ENCODE measurements around the gene TRMT6. TPM values are rescaled to one million over a fixed set of nuclear protein-coding genes. Genes with fewer than 3 reads are reported as not detected.

The TRMT6 gene
- total and polyA plus RNA-seq, 2 donors (not counting 1 experiment from before 2014, with no cell fraction given), result 7.8 to 12.5 TPM

- Histone ChIP-seq H3K4me1 (ENCODE audit: control insufficient read depth, extremely low read depth, insufficient read depth, low read length) (no peaks in the 10 kb centered on the region), H3K27ac (ENCODE audit: insufficient read depth, low read length) (no peak overlapping the region), H2AFZ (ENCODE audit: low read length) (no peak overlapping the region), H3K4me2 (ENCODE audit: extremely low read depth, insufficient read depth, low read length) (no peak overlapping the region), H3K36me3 (ENCODE audit: control insufficient read depth, insufficient read depth, low read length) (no peaks in the 10 kb centered on the region), H3K4me3 (replicated peaks in 1 of 4; ENCODE audit: control extremely low read depth in 1 of 4, insufficient read depth in 1 of 4, low read depth in 3 of 4, low read length in 4 of 4) (no peak overlapping the region), H3K9ac (ENCODE audit: insufficient read depth, low read length) (no peak overlapping the region), H3K9me3 (ENCODE audit: control insufficient read depth, insufficient read depth, low read depth, low read length) (no peaks in the 10 kb centered on the region), H3K27me3 (ENCODE audit: control insufficient read depth, insufficient read depth, low read length) (peaks cover 2% of the 10 kb centered on the region), H3K79me2 (ENCODE audit: control insufficient read depth, insufficient read depth, low read length) (no peaks in the 10 kb centered on the region), H4K20me1 (ENCODE audit: control insufficient read depth, extremely low read depth, insufficient read depth, low read length) (no peaks in the 10 kb centered on the region)
- TF ChIP-seq CTCF (conservative IDR thresholded peaks at IDR 0.05 in 1 of 2, IDR thresholded peaks at IDR 0.05 in 1 of 2; ENCODE audit: low read depth in 1 of 2, low read length in 2 of 2) (no peak), EZH2 (IDR thresholded peaks at IDR 0.05; ENCODE audit: low read length, missing control alignments) (no peak)
- DNase-seq (ENCODE audit: low read depth in 2 of 2), result no peak
Observed at GRCh38 chr20:5927749-5928462, 22.4 kb downstream of the TRMT6 start.

- Histone ChIP-seq H3K36me3 (ENCODE audit: control insufficient read depth, insufficient read depth, low read length) (no peaks in the 10 kb centered on the region), H3K9me3 (ENCODE audit: control insufficient read depth, insufficient read depth, low read depth, low read length) (no peaks in the 10 kb centered on the region), H3K27me3 (ENCODE audit: control insufficient read depth, insufficient read depth, low read length) (peaks cover 2% of the 10 kb centered on the region), H3K4me2 (ENCODE audit: extremely low read depth, insufficient read depth, low read length) (no peak overlapping the region), H3K4me1 (ENCODE audit: control insufficient read depth, extremely low read depth, insufficient read depth, low read length) (no peaks in the 10 kb centered on the region), H3K4me3 (replicated peaks in 1 of 4; ENCODE audit: control extremely low read depth in 1 of 4, insufficient read depth in 1 of 4, low read depth in 3 of 4, low read length in 4 of 4) (no peak overlapping the region), H4K20me1 (ENCODE audit: control insufficient read depth, extremely low read depth, insufficient read depth, low read length) (no peaks in the 10 kb centered on the region), H2AFZ (ENCODE audit: low read length) (no peak overlapping the region), H3K27ac (ENCODE audit: insufficient read depth, low read length) (no peak overlapping the region), H3K9ac (ENCODE audit: insufficient read depth, low read length) (no peak overlapping the region), H3K79me2 (ENCODE audit: control insufficient read depth, insufficient read depth, low read length) (no peaks in the 10 kb centered on the region)
- TF ChIP-seq EZH2 (IDR thresholded peaks at IDR 0.05; ENCODE audit: low read length, missing control alignments) (no peak), CTCF (conservative IDR thresholded peaks at IDR 0.05 in 1 of 2, IDR thresholded peaks at IDR 0.05 in 1 of 2; ENCODE audit: low read depth in 1 of 2, low read length in 2 of 2) (no peak)
- no peak for DNase-seq (ENCODE audit: low read depth in 2 of 2)
Observed at GRCh38 chr20:5925551-5925950, 24.8 kb downstream of the TRMT6 start.

GRCh38 chr20:5923493-5923892, 26.8 kb downstream of the TRMT6 start:
- Histone ChIP-seq H3K4me3 (replicated peaks in 1 of 4; ENCODE audit: control extremely low read depth in 1 of 4, insufficient read depth in 1 of 4, low read depth in 3 of 4, low read length in 4 of 4) (no peak overlapping the region), H4K20me1 (ENCODE audit: control insufficient read depth, extremely low read depth, insufficient read depth, low read length) (no peaks in the 10 kb centered on the region), H3K9ac (ENCODE audit: insufficient read depth, low read length) (no peak overlapping the region), H2AFZ (ENCODE audit: low read length) (no peak overlapping the region), H3K27me3 (ENCODE audit: control insufficient read depth, insufficient read depth, low read length) (peaks cover 2% of the 10 kb centered on the region), H3K27ac (ENCODE audit: insufficient read depth, low read length) (no peak overlapping the region), H3K4me2 (ENCODE audit: extremely low read depth, insufficient read depth, low read length) (no peak overlapping the region), H3K9me3 (ENCODE audit: control insufficient read depth, insufficient read depth, low read depth, low read length) (no peaks in the 10 kb centered on the region), H3K36me3 (ENCODE audit: control insufficient read depth, insufficient read depth, low read length) (no peaks in the 10 kb centered on the region), H3K4me1 (ENCODE audit: control insufficient read depth, extremely low read depth, insufficient read depth, low read length) (peaks cover 3% of the 10 kb centered on the region), H3K79me2 (ENCODE audit: control insufficient read depth, insufficient read depth, low read length) (no peaks in the 10 kb centered on the region)
- TF ChIP-seq EZH2 (IDR thresholded peaks at IDR 0.05; ENCODE audit: low read length, missing control alignments) (no peak), CTCF (conservative IDR thresholded peaks at IDR 0.05 in 1 of 2, IDR thresholded peaks at IDR 0.05 in 1 of 2; ENCODE audit: low read depth in 1 of 2, low read length in 2 of 2) (no peak)
- DNase-seq (ENCODE audit: low read depth in 2 of 2), result no peak

All from fibroblast of lung (primary cell).